Hepatocyte (in vitro differentiated cells): ENCODE data around the gene EDEM1. TPM values are rescaled to one million over a fixed set of nuclear protein-coding genes. Genes with fewer than 3 reads are reported as not detected.

Experiments
- DNase-seq: peaks from one replicate; pipeline ENCODE4 v3.0.0-alpha.2; 2016; ENCODE audit warnings: low spot score
- H2AFZ ChIP-seq: fragments of 200-600 bp; sonication (generic); 2 replicates; pipeline ENCODE4 v1.6.0; 2016; ENCODE audit warnings: antibody characterized with exemption, mild to moderate bottlenecking
- H3K27ac ChIP-seq: fragments of 200-600 bp; sonication (generic); 2 replicates; pipeline ENCODE4 v1.5.1; 2016; ENCODE audit warnings: mild to moderate bottlenecking
- H3K27me3 ChIP-seq: fragments of 200-600 bp; sonication (generic); 2 replicates; pipeline ENCODE4 v1.6.1; 2016
- H3K36me3 ChIP-seq: fragments of 200-600 bp; sonication (generic); replicated peaks from 2 replicates; pipeline ENCODE4 v1.5.1; 2016; ENCODE audit warnings: low read depth; ENCODE audit not compliant: insufficient read depth
- H3K4me1 ChIP-seq: fragments of 200-600 bp; sonication (generic); 2 replicates; pipeline ENCODE4 v1.5.1; 2016; ENCODE audit warnings: mild to moderate bottlenecking, moderate library complexity; ENCODE audit not compliant: insufficient read depth
- H3K4me2 ChIP-seq: fragments of 200-600 bp; sonication (generic); 2 replicates; pipeline ENCODE4 v1.6.0; 2016
- H3K4me3 ChIP-seq: fragments of 200-600 bp; sonication (generic); 2 replicates; pipeline ENCODE4 v1.5.1; 2016; ENCODE audit warnings: mild to moderate bottlenecking
- H3K79me2 ChIP-seq: fragments of 200-600 bp; sonication (generic); 2 replicates; pipeline ENCODE4 v1.6.0; 2017; ENCODE audit warnings: mild to moderate bottlenecking
- H3K9me2 ChIP-seq: fragments of 200-600 bp; sonication (generic); replicated peaks from 2 replicates; pipeline ENCODE4 v1.6.0; 2017; ENCODE audit warnings: mild to moderate bottlenecking; ENCODE audit not compliant: insufficient read depth
- H3K9me3 ChIP-seq: fragments of 200-600 bp; sonication (generic); 2 replicates; pipeline ENCODE4 v1.5.1; 2016; ENCODE audit warnings: low read depth, mild to moderate bottlenecking
- H4K20me1 ChIP-seq: fragments of 200-600 bp; sonication (generic); 2 replicates; pipeline ENCODE4 v1.6.0; 2016; ENCODE audit warnings: mild to moderate bottlenecking; ENCODE audit not compliant: insufficient read depth, poor library complexity, severe bottlenecking
- CTCF ChIP-seq: fragments of 200-600 bp; sonication (generic); IDR thresholded peaks from 2 replicates; pipeline ENCODE4 v1.5.1; 2016; ENCODE audit warnings: antibody characterized with exemption, mild to moderate bottlenecking; ENCODE audit not compliant: poor library complexity
- EZH2 ChIP-seq: fragments of 200-600 bp; sonication (generic); IDR thresholded peaks from 2 replicates; pipeline ENCODE4 v1.6.1; 2016; ENCODE audit warnings: antibody characterized with exemption, mild to moderate bottlenecking, borderline replicate concordance
- EZH2phosphoT487 ChIP-seq: fragments of 200-600 bp; sonication (generic); IDR thresholded peaks from one replicate; pipeline ENCODE4 v1.6.1; 2018; ENCODE audit warnings: antibody characterized with exemption, mild to moderate bottlenecking, low read depth, moderate library complexity; ENCODE audit not compliant: unreplicated experiment, severe bottlenecking
- WGBS: methylation state at CpG from one replicate; pipeline ENCODE4 v1.1.6; 2016; ENCODE audit warnings: low lambda C conversion rate; ENCODE audit errors: missing lambda C conversion rate; 5-methylcytosine and 5-hydroxymethylcytosine counted together
- microRNA-seq: library from miRNA; unstranded; fragments of <30 nt; microRNA quantifications from one replicate; pipeline ENCODE4, GENCODE V29; 2017
- polyA plus RNA-seq: library from polyadenylated mRNA; unstranded; fragments of >200 nt; fragmentation: Nextera tagmentation; extraction: Ambion mirVana; gene quantifications from 2 replicates; pipeline ENCODE4 v1.2.1, GENCODE V29; 2016
- small RNA-seq: library from RNA; depleted of rRNA; stranded (forward); fragments of <200 nt; gene quantifications from one replicate; pipeline ENCODE3, GENCODE V24; 2014
- total RNA-seq: library from RNA; depleted of rRNA; stranded (reverse); fragments of >200 nt; gene quantifications from 2 replicates; pipeline ENCODE4 v1.2.3, GENCODE V29; 2014

Gene EDEM1
- total and polyA plus RNA-seq, 2 experiments from 2014 or later = 18.5 to 58.3 TPM

GRCh38 chr3:5264896-5265770 is 77.6 kb downstream of the EDEM1 start:
- no peak for DNase-seq
- Histone ChIP-seq H3K4me3 (no peak overlapping the region), H3K27me3 (no peaks in the 10 kb centered on the region), H4K20me1 (no peaks in the 10 kb centered on the region), H3K9me3 (no peaks in the 10 kb centered on the region), H3K4me2 (no peak overlapping the region), H3K79me2 (no peaks in the 10 kb centered on the region), H3K9me2 (no peaks in the 10 kb centered on the region), H3K36me3 (no peaks in the 10 kb centered on the region), H3K27ac (no peak overlapping the region), H3K4me1 (no peaks in the 10 kb centered on the region), H2AFZ (no peak overlapping the region)
- TF ChIP-seq CTCF = no peak
- TF ChIP-seq EZH2phosphoT487 = no peak
- no peak for TF ChIP-seq EZH2
- WGBS = 78% methylated on average over 7 of the region's 7 CpGs

GRCh38 chr3:5267252-5267651 is 79.7 kb downstream of the EDEM1 start:
- no peak for TF ChIP-seq EZH2phosphoT487
- no peak for TF ChIP-seq EZH2
- TF ChIP-seq CTCF = no peak
- Histone ChIP-seq H3K4me3 (no peak overlapping the region), H3K79me2 (no peaks in the 10 kb centered on the region), H3K4me2 (no peak overlapping the region), H3K27me3 (no peaks in the 10 kb centered on the region), H2AFZ (no peak overlapping the region), H3K9me2 (no peaks in the 10 kb centered on the region), H3K9me3 (no peaks in the 10 kb centered on the region), H4K20me1 (no peaks in the 10 kb centered on the region), H3K36me3 (no peaks in the 10 kb centered on the region), H3K27ac (no peak overlapping the region), H3K4me1 (no peaks in the 10 kb centered on the region)
- no peak for DNase-seq
- WGBS = 50% methylated on average over 2 of the region's 2 CpGs

GRCh38 chr3:5267889-5268288 is 80.4 kb downstream of the EDEM1 start:
- Histone ChIP-seq H4K20me1 (no peaks in the 10 kb centered on the region), H3K27ac (no peak overlapping the region), H3K9me3 (no peaks in the 10 kb centered on the region), H2AFZ (no peak overlapping the region), H3K79me2 (no peaks in the 10 kb centered on the region), H3K4me3 (no peak overlapping the region), H3K27me3 (no peaks in the 10 kb centered on the region), H3K4me1 (no peaks in the 10 kb centered on the region), H3K4me2 (no peak overlapping the region), H3K36me3 (no peaks in the 10 kb centered on the region), H3K9me2 (no peaks in the 10 kb centered on the region)
- no peak for DNase-seq
- 96% methylated on average over 1 of the region's 1 CpG for WGBS
- TF ChIP-seq EZH2 (no peak), EZH2phosphoT487 (no peak), CTCF (no peak)

Small RNA genes within 50 kb of the gene (microRNA-seq; reads per million reads assigned to microRNA genes)
- gene MIR4790 = not detected

Small RNA genes within 50 kb of the gene (small RNA-seq; reads per million reads assigned to genes)
- gene MIR4790 (not detected), gene RN7SL553P (not detected)

Other genes with a start within 250 kb of the EDEM1 start
- 67.1 and 71.6 TPM in 2 replicates for gene BHLHE40, start 208.3 kb upstream of the EDEM1 start, total RNA-seq
- gene BHLHE40, start 208.3 kb upstream of the EDEM1 start, polyA plus RNA-seq = 116 and 140 TPM in 2 replicates
- 92.3 and 94.4 TPM in 2 replicates for gene ARL8B, start 65.4 kb upstream of the EDEM1 start, total RNA-seq
- gene ARL8B, start 65.4 kb upstream of the EDEM1 start, polyA plus RNA-seq = 58.1 and 61.5 TPM in 2 replicates